GM23248 (cell line): ENCODE measurements around the gene FXR1. TPM values are rescaled to one million over a fixed set of nuclear protein-coding genes. Genes with fewer than 3 reads are reported as not detected.
"Not testable (repeated sequence)": the region's sequence is repeated elsewhere in the genome, so short reads cannot be mapped to it uniquely, and the experiment has no call there.

Source experiments
- DNase-seq: peaks from one replicate; pipeline ENCODE4 v3.0.0-alpha.2; 2015
- H2AFZ ChIP-seq: fragments of 200-600 bp; sonication (generic); 2 replicates; pipeline ENCODE4 v1.6.1; 2016; ENCODE audit warnings: antibody characterized with exemption
- H3F3A ChIP-seq: fragments of 200-600 bp; sonication (generic); 2 replicates; pipeline ENCODE4 v1.6.1; 2016; ENCODE audit warnings: mild to moderate bottlenecking, antibody characterized with exemption, mixed run types; ENCODE audit not compliant: insufficient read depth
- H3K27ac ChIP-seq: fragments of 200-600 bp; sonication (generic); 2 replicates; pipeline ENCODE4 v1.5.1; 2016; ENCODE audit warnings: mild to moderate bottlenecking
- H3K27me3 ChIP-seq: fragments of 200-600 bp; sonication (generic); replicated peaks from 2 replicates; pipeline ENCODE4 v1.6.1; 2016; ENCODE audit warnings: mild to moderate bottlenecking; ENCODE audit not compliant: insufficient read depth
- H3K36me3 ChIP-seq: fragments of 200-600 bp; sonication (generic); 2 replicates; pipeline ENCODE4 v1.6.1; 2016; ENCODE audit warnings: low read depth, mild to moderate bottlenecking
- H3K4me1 ChIP-seq: fragments of 200-600 bp; sonication (generic); 2 replicates; pipeline ENCODE4 v1.6.1; 2016; ENCODE audit warnings: mild to moderate bottlenecking; ENCODE audit not compliant: insufficient read depth
- H3K4me2 ChIP-seq: fragments of 200-600 bp; sonication (generic); one replicate; pipeline ENCODE4 v1.6.1; 2016; ENCODE audit warnings: mild to moderate bottlenecking; ENCODE audit not compliant: unreplicated experiment
- H3K4me3 ChIP-seq: fragments of 200-600 bp; sonication (generic); 2 replicates; pipeline ENCODE4 v1.5.1; 2016; ENCODE audit warnings: mild to moderate bottlenecking
- H3K79me2 ChIP-seq: fragments of 200-600 bp; sonication (generic); 2 replicates; pipeline ENCODE4 v1.6.1; 2016; ENCODE audit warnings: mild to moderate bottlenecking; ENCODE audit not compliant: insufficient read depth
- H3K9ac ChIP-seq: fragments of 200-600 bp; sonication (generic); 2 replicates; pipeline ENCODE4 v1.6.1; 2016; ENCODE audit warnings: mild to moderate bottlenecking
- H3K9me2 ChIP-seq: fragments of 200-600 bp; sonication (generic); 2 replicates; pipeline ENCODE4 v1.6.1; 2016; ENCODE audit warnings: mixed run types, mild to moderate bottlenecking, moderate library complexity; ENCODE audit not compliant: insufficient read depth
- H3K9me3 ChIP-seq: fragments of 200-600 bp; sonication (generic); one replicate; pipeline ENCODE4 v1.6.1; 2017; ENCODE audit warnings: low read depth
- H4K20me1 ChIP-seq: fragments of 200-600 bp; sonication (generic); 2 replicates; pipeline ENCODE4 v1.6.0; 2016; ENCODE audit not compliant: insufficient read depth
- EZH2 ChIP-seq: fragments of 200-600 bp; sonication (generic); IDR thresholded peaks from 2 replicates; pipeline ENCODE4 v1.6.1; 2018; ENCODE audit warnings: antibody characterized with exemption, mild to moderate bottlenecking; ENCODE audit not compliant: insufficient read depth, poor library complexity, severe bottlenecking
- EZH2phosphoT487 ChIP-seq: fragments of 200-600 bp; sonication (generic); IDR thresholded peaks from 2 replicates; pipeline ENCODE4 v1.6.1; 2018; ENCODE audit warnings: antibody characterized with exemption, moderate library complexity, mild to moderate bottlenecking, low read depth; ENCODE audit not compliant: insufficient read depth
- WGBS, 2 experiments: methylation state at CpG; one replicate each; pipeline ENCODE4 v1.1.6; 2015 to 2017; ENCODE audit warnings: low lambda C conversion rate in 2 of 2, low coverage in 1 of 2; ENCODE audit errors: missing lambda C conversion rate in 2 of 2; 5-methylcytosine and 5-hydroxymethylcytosine counted together
- in situ Hi-C: fragments of 300-500 bp; cut with MboI; formaldehyde crosslinking; loops from 2 replicates; pipeline ENCODE4 v1.15.0; 2020
- polyA plus RNA-seq: library from polyadenylated mRNA; unstranded; fragments of >200 nt; fragmentation: Nextera tagmentation; extraction: Ambion mirVana; gene quantifications from 2 replicates; pipeline ENCODE4 v1.2.1, GENCODE V29; 2016
- total RNA-seq: library from RNA; depleted of rRNA; stranded (reverse); fragments of >200 nt; shearing (Covaris generic); gene quantifications from 2 replicates; pipeline ENCODE4 v1.2.3, GENCODE V29; 2014

FXR1 gene
- total and polyA plus RNA-seq, 2 experiments from 2014 or later = 36.3 to 105 TPM

DNA sequence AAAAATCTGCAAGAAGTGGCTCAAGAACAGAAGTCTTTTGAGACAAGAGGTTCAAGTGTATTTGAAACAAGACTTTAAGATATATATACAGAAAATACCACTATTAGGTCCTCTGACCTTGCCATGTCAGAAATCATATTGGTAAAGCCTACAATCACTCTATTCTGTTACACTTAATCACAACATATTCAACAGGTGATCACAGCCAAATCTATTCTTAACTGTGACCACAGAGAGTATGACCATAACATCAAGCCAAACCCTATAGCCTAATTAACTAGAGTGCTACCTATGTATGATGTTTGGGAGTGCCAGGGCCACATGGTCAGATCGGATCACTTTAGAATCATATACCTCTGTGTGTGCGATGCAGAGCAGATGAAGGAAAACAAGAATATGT is 74.9 kb downstream of the FXR1 start:
- Histone ChIP-seq H3K36me3 (peaks cover 15% of the 10 kb centered on the region; the same call in 1 of the 2 replicates), H3K79me2 (peaks cover 39% of the 10 kb centered on the region), H3K27me3 (no peaks in the 10 kb centered on the region), H3K9me2 (no peaks in the 10 kb centered on the region), H3K4me1 (peaks cover 5% of the 10 kb centered on the region; the same call in 1 of the 2 replicates), H3K9me3 (no peaks in the 10 kb centered on the region), H2AFZ (no peak overlapping the region), H3K9ac (no peak overlapping the region), H3K27ac (no peak overlapping the region), H3K4me3 (no peak overlapping the region), H4K20me1 (no peaks in the 10 kb centered on the region), H3K4me2 (no peak overlapping the region), H3F3A (peaks cover 32% of the 10 kb centered on the region)
- no peak for DNase-seq
- 95 to 98% methylated on average over 2 of the region's 2 CpGs for WGBS, 2 experiments
- TF ChIP-seq EZH2 (no peak), EZH2phosphoT487 (no peak)
- in situ Hi-C loops = no loop called here

DNA sequence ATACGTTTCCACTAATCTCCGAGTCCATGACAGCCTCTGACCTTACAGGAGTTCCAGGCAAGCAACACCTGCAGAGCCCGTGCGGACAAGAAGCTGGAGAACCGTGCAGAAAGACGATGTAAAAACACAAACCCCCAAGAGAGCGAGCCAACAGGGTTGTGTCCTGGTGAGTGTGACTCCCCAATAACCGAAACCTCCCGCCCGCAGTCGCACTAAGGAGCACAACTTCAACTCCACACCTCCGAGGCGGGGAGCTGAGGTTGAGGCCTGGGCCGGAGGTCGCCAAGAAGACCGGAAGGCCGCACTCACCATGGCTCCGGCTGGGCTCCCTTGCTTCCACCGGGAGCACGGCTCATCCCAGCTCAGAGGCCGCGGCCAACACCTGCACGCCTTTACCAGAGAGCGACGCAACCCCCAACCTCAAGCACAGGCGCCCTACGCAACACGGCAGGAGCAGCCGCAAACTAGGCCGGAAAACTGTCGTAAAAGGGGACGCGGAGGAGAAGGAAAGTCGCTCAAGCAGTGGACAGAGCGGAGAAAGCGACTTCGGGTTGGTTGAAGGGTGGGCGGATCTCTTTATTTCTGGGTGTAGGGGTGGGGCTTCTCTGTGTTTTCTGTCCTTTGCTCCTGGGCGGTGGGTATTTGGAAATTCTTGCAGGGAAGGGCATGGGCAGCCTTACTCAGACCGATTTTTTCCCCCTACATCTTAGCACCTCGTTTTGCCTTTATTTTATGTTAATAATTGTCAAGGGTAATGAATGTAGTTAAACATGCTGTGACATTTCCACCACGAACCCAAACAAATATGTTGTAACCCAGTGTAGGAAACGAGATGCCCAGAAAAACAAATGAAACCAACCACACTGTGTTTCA is 77.1 kb downstream of the FXR1 start, which contains the start of gene DNAJC19:
Gene DNAJC19, minus strand, starts transcription at position 446 of the 873 bp plus-strand sequence. Its CDS starts 134 bp downstream, at position 312.
- Histone ChIP-seq H3K79me2 (peaks cover 39% of the 10 kb centered on the region), H3K4me1 (peaks cover 5% of the 10 kb centered on the region; the same call in 1 of the 2 replicates), H3K9me2 (no peaks in the 10 kb centered on the region), H2AFZ (peak within 1 kb of the TSS; percentile 98), H3K4me2 (peak within 1 kb of the TSS; percentile 91), H3K4me3 (peak within 1 kb of the TSS; percentile 92), H4K20me1 (no peaks in the 10 kb centered on the region), H3K36me3 (peaks cover 6% of the 10 kb centered on the region; the same call in 1 of the 2 replicates), H3K27ac (peak within 1 kb of the TSS; percentile 45), H3K9ac (peak within 1 kb of the TSS; percentile 88), H3F3A (peaks cover 23% of the 10 kb centered on the region), H3K9me3 (no peaks in the 10 kb centered on the region), H3K27me3 (no peaks in the 10 kb centered on the region)
- 1% methylated on average over 43 of the region's 43 CpGs for WGBS, 2 experiments
- no peak for TF ChIP-seq EZH2
- no peak for TF ChIP-seq EZH2phosphoT487
- in situ Hi-C loops = no loop called here
- DNase-seq = peak; percentile 98

DNA sequence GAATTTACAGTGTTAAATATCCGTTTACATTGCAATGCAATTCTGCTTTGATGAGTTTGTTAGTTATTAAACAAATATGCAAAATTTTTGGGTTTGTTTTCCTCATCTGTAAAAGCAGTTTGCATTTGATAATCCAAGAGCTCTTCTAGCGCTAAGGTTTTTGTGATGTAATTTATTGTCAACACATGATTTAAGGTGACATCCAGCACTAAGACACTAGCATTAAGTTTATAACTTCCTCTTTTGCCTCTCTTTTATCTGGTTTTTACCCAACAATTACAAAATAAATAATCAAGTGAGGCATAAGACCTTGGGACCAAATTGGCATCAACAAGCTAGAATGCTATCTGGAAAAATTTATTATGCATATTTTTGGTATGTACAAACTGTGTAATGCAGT is 78.0 kb downstream of the FXR1 start:
- H3K9ac ChIP-seq = peak overlapping the region; percentile 88
- TF ChIP-seq EZH2 = no peak
- no peak for TF ChIP-seq EZH2phosphoT487
- H2AFZ ChIP-seq = peak overlapping the region; percentile 98
- H3K27me3 ChIP-seq = no peaks in the 10 kb centered on the region
- peaks cover 5% of the 10 kb centered on the region; the same call in 1 of the 2 replicates for H3K36me3 ChIP-seq
- H3K4me3 ChIP-seq = peak overlapping the region; percentile 92
- H3K79me2 ChIP-seq = peaks cover 39% of the 10 kb centered on the region
- 2 to 3% methylated on average over 2 of the region's 2 CpGs for WGBS, 2 experiments
- no peaks in the 10 kb centered on the region for H3K9me3 ChIP-seq
- H3K4me1 ChIP-seq = peaks cover 5% of the 10 kb centered on the region; the same call in 1 of the 2 replicates
- DNase-seq = no peak
- in situ Hi-C loops = no loop called here
- peaks cover 17% of the 10 kb centered on the region for H3F3A ChIP-seq
- no peaks in the 10 kb centered on the region for H3K9me2 ChIP-seq
- H3K4me2 ChIP-seq = peak overlapping the region; percentile 88
- H4K20me1 ChIP-seq = no peaks in the 10 kb centered on the region
- H3K27ac ChIP-seq = 0 out of 2 replicates have a peak overlapping the region, but pooled peaks have one; percentile 40

DNA sequence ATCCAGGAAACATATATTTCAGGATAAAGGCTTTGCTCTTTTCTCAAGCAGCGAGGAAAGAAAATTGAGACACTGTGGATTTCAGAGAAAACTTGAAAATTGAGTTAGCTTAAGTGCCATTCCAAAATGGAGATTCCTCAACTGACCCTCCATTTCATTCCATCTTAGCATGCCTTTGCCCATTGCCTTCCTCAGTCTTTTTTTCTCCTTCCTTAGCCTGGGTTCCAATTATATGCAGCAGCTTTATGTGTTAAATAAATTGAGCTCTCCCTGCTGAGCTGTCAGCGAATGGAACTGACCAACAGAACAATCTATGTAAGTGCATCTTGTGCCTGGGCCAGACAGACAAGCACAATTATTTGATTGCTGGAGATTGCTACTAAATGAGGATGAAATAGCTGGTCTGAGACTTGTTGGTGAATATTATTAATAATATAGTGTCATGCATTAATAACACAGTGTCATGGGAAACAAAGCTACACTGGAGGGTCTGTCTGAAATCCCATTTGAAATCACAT is 84.0 kb downstream of the FXR1 start:
- no peak for DNase-seq
- Histone ChIP-seq H3F3A (no peaks in the 10 kb centered on the region), H3K9me2 (no peaks in the 10 kb centered on the region), H3K4me2 (no peak overlapping the region), H3K9me3 (no peaks in the 10 kb centered on the region), H4K20me1 (no peaks in the 10 kb centered on the region), H3K9ac (no peak overlapping the region), H2AFZ (no peak overlapping the region), H3K27me3 (no peaks in the 10 kb centered on the region), H3K36me3 (no peaks in the 10 kb centered on the region), H3K4me1 (no peaks in the 10 kb centered on the region), H3K27ac (no peak overlapping the region), H3K79me2 (no peaks in the 10 kb centered on the region), H3K4me3 (no peak overlapping the region)
- in situ Hi-C loops = no loop called here
- 30% methylated on average over 2 of the region's 2 CpGs for WGBS, 2 experiments
- TF ChIP-seq EZH2phosphoT487 = no peak
- no peak for TF ChIP-seq EZH2

DNA sequence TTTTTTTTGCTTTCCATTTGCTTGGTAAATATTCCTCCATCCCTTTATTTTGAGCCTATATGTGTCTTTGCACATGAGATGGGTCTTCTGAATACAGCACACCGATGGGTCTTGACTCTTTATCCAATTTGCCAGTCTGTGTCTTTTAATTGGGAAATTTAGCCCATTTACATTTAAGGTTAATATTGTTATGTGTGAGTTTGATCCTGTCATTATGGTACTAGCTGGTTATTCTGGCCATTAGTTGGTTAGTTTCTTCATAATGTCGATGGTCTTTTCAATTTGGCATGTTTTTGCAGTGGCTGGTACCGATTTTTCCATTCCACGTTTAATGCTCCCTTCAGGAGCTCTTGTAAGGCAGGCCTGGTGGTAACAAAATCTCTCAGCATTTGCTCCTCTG is 89.9 kb downstream of the FXR1 start:
- WGBS, 2 experiments = 30 to 47% methylated on average over 4 of the region's 4 CpGs
- H3F3A ChIP-seq, H3K79me2 ChIP-seq, H3K27me3 ChIP-seq, in situ Hi-C loops, H4K20me1 ChIP-seq, DNase-seq, H3K27ac ChIP-seq, H3K9ac ChIP-seq, H3K4me2 ChIP-seq, H2AFZ ChIP-seq, H3K9me3 ChIP-seq, H3K4me1 ChIP-seq, H3K4me3 ChIP-seq, H3K9me2 ChIP-seq, H3K36me3 ChIP-seq: not testable (repeated sequence)

DNA sequence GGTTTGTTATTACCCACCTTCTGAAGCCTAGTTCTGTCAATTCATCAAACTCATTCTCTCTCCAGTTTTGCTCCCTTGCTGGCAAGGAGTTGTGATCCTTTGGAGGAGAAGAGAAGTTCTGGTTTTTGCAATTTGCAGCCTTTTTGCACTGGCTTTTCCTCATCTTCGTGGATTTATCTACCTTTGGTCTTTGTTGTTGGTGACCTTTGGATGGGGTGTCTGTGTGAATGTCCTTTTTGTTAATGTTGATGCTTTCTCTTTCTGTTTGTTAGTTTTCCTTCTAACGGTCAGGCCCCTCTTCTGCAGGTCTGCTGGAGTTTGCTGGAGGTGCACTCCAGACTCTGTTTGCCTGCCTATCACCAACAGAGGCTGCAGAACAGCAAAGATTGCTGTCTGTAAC is 91.0 kb downstream of the FXR1 start:
- DNase-seq, in situ Hi-C loops, H3K9me3 ChIP-seq, H3F3A ChIP-seq, H3K36me3 ChIP-seq, H3K79me2 ChIP-seq, H3K27me3 ChIP-seq, H3K4me1 ChIP-seq, H4K20me1 ChIP-seq, H2AFZ ChIP-seq, H3K4me2 ChIP-seq, H3K4me3 ChIP-seq, H3K27ac ChIP-seq, H3K9me2 ChIP-seq, H3K9ac ChIP-seq: not testable (repeated sequence)
- 14 to 16% methylated on average over 2 of the region's 2 CpGs for WGBS, 2 experiments
